HuH-7 (cell line): Measurements from ENCODE around the gene TACC3.

Experiments
- DNase-seq: peaks from one replicate; pipeline ENCODE4 v3.0.0; 2011; ENCODE audit warnings: low spot score

TACC3 gene

DNA sequence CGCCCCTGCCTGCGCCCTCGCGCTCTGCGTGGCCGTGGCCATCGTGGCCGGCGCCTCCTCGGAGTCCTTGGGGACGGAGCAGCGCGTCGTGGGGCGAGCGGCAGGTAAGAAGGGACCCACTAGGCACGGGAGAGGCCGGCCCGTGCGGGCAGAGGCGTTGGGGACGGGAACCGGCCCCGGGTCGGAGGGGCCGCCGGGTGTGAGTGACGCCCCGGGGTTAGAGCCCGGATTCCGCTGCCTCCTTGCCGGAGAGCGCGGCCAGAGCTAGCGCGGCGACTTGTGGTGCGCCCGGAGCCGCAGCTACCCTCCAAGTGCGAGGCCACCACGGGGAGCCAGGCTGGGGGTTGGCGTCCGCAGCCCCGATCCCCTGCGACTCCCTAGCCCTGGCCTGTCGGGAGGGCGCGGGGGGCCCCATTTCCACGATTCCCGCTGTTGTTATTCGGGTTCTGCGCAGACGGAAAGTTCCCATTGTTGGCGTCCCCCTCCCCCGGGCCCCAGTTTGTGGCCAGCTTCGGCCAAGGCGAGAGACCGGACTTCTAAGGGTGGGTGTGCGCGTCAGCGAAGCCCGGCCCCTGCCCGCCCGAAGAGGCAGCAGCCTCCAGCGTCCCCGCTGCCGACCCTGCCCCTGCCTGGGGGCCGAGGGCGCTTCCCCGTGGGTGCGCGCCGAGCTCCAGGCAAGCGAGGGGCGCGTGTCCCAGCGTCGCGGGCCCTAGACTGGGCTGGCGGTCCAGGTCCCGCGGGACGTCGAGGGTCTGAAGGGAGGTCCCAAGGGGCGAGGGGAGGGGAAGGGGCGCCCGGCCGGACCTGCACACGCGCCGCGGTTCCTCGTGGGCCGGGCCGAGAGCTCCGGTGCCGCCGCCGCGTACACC lies 72.9 kb downstream of the TACC3 start:
- no peak for DNase-seq
